GM12878 (cell line): ENCODE measurements around the gene METRNL. TPM values are rescaled to one million over a fixed set of nuclear protein-coding genes. Genes with fewer than 3 reads are reported as not detected.

Source experiments
- ATAC-seq: fragments of 200-7000 bp; cut with Tn5 transposase; 3 replicates; pipeline ENCODE4 v1.9.1; 2020; ENCODE audit warnings: mild to moderate bottlenecking, moderate library complexity
- BruUV-seq: library from RNA; stranded (reverse); fragments of 400-500 nt; replicated peaks from 2 replicates; lab custom pipeline; 2021; lab: Mats Ljungman, UMichigan
- CTCF ChIA-PET: fragments of 300-600 bp; sonication (Branson Sonifier 250); formaldehyde crosslinking; extraction: SDS; loops from one replicate; lab custom pipeline; 2021; ENCODE audit warnings: inconsistent platforms; lab: Yijun Ruan, JAX
- POLR2A ChIA-PET: fragments of 350-600 bp; formaldehyde crosslinking; extraction: SDS; loops from one replicate; lab custom pipeline; 2021; ENCODE audit warnings: inconsistent platforms; lab: Charles Lee
- RAD21 ChIA-PET: fragments of 300-600 bp; sonication (Branson Sonifier 250); formaldehyde crosslinking; loops from one replicate; lab custom pipeline; 2023; ENCODE audit warnings: antibody characterized with exemption; ENCODE audit not compliant: unreplicated experiment; lab: Charles Lee
- SMC1A ChIA-PET: fragments of 300-600 bp; sonication (Branson Sonifier 250); formaldehyde crosslinking; loops from one replicate; lab custom pipeline; 2023; ENCODE audit not compliant: unreplicated experiment, uncharacterized antibody; lab: Charles Lee
- DNase-seq: peaks from one replicate; pipeline ENCODE4 v3.0.0-alpha.2; 2011; ENCODE audit warnings: low read depth, low spot score
- FAIRE-seq: peaks from 3 replicates; lab custom pipeline; 2011; peaks lifted over from hg19 to GRCh38; lab: Jason Lieb, UNC
- H2AFZ ChIP-seq: 2 replicates; pipeline ENCODE4 v1.6.0; 2011; ENCODE audit warnings: low read depth, low read length, control low read depth; ENCODE audit not compliant: control insufficient read depth
- H3K27ac ChIP-seq: 2 replicates; pipeline ENCODE4 v1.5.1; 2011; ENCODE audit warnings: control low read depth; ENCODE audit not compliant: control insufficient read depth, insufficient read depth
- H3K27me3 ChIP-seq, 2 experiments: replicated peaks in 1 of 2; 2 replicates each; pipeline versions ENCODE4 v1.6.0 to v1.6.1; 2011; ENCODE audit warnings: low read length in 1 of 2; ENCODE audit not compliant: control insufficient read depth in 2 of 2, insufficient read depth in 2 of 2
- H3K36me3 ChIP-seq, 2 experiments: 2 replicates each; pipeline ENCODE4 v1.5.1; 2011; ENCODE audit warnings: low read length in 1 of 2; ENCODE audit not compliant: control insufficient read depth in 2 of 2, insufficient read depth in 2 of 2
- H3K4me1 ChIP-seq: 2 replicates; pipeline ENCODE4 v1.6.1; 2011; ENCODE audit warnings: mild to moderate bottlenecking, low read length, moderate library complexity, mixed read lengths; ENCODE audit not compliant: control insufficient read depth, insufficient read depth
- H3K4me2 ChIP-seq: 2 replicates; pipeline ENCODE4 v1.6.0; 2011; ENCODE audit warnings: control low read depth; ENCODE audit not compliant: control insufficient read depth, insufficient read depth
- H3K4me3 ChIP-seq: fragments of 200-600 bp; sonication (generic); 2 replicates; pipeline ENCODE4 v1.5.1; 2016
- H3K79me2 ChIP-seq: 2 replicates; pipeline ENCODE4 v1.6.0; 2011; ENCODE audit warnings: low read length; ENCODE audit not compliant: control insufficient read depth, insufficient read depth
- H3K9ac ChIP-seq: 2 replicates; pipeline ENCODE4 v1.8.0; 2011; ENCODE audit warnings: low read length, control low read depth, mixed read lengths; ENCODE audit not compliant: control insufficient read depth, insufficient read depth
- H3K9me3 ChIP-seq: replicated peaks from 3 replicates; pipeline ENCODE4 v1.5.1; 2011; ENCODE audit warnings: mild to moderate bottlenecking, low read length; ENCODE audit not compliant: control insufficient read depth, insufficient read depth
- H4K20me1 ChIP-seq: 2 replicates; pipeline ENCODE4 v1.6.0; 2011; ENCODE audit not compliant: control insufficient read depth, insufficient read depth
- ATF2 ChIP-seq: IDR thresholded peaks from 2 replicates; pipeline ENCODE4 v1.6.1; 2012; ENCODE audit warnings: low read length, inconsistent platforms
- HCFC1 ChIP-seq: fragments of 150-350 bp; IDR thresholded peaks from 2 replicates; pipeline ENCODE4 v1.6.1; 2014; ENCODE audit warnings: low read length
- IRF5 ChIP-seq: fragments of 450-650 bp; IDR thresholded peaks from 2 replicates; pipeline ENCODE4 v1.6.1; 2017; ENCODE audit warnings: borderline replicate concordance
- KDM1A ChIP-seq: fragments of 200-600 bp; sonication (generic); IDR thresholded peaks from 2 replicates; pipeline ENCODE4 v1.6.1; 2016; ENCODE audit warnings: borderline replicate concordance
- NFXL1 ChIP-seq: fragments of 450-650 bp; IDR thresholded peaks from 2 replicates; pipeline ENCODE4 v1.6.1; 2017; ENCODE audit warnings: antibody characterized with exemption, mild to moderate bottlenecking, borderline replicate concordance
- NFYA ChIP-seq: IDR thresholded peaks from 2 replicates; pipeline ENCODE4 v1.6.1; 2011; ENCODE audit warnings: low read depth, mild to moderate bottlenecking, low read length, improper control_type of control experiment, borderline replicate concordance
- POLR2A ChIP-seq: IDR thresholded peaks from 2 replicates; pipeline ENCODE4 v1.6.1; 2011; ENCODE audit warnings: low read depth, mild to moderate bottlenecking, low read length
- PRDM15 ChIP-seq: fragments of 450-650 bp; formaldehyde crosslinking; IDR thresholded peaks from 2 replicates; pipeline ENCODE4 v1.4.0; 2020; ENCODE audit warnings: mild to moderate bottlenecking, moderate library complexity
- REST ChIP-seq: IDR thresholded peaks from 2 replicates; pipeline ENCODE4 v1.6.1; 2012; ENCODE audit warnings: mild to moderate bottlenecking, low read depth, low read length
- SIX5 ChIP-seq: IDR thresholded peaks from 2 replicates; pipeline ENCODE4 v1.6.1; 2011; ENCODE audit warnings: mild to moderate bottlenecking, low read depth, low read length, moderate library complexity; ENCODE audit not compliant: severe bottlenecking
- SMAD1 ChIP-seq: fragments of 450-650 bp; IDR thresholded peaks from 2 replicates; pipeline ENCODE4 v1.6.1; 2018; ENCODE audit warnings: mild to moderate bottlenecking, low read depth; ENCODE audit not compliant: partially characterized antibody
- TCF7 ChIP-seq: IDR thresholded peaks from 2 replicates; pipeline ENCODE4 v1.6.1; 2014; ENCODE audit warnings: antibody characterized with exemption, borderline replicate concordance
- ZNF24 ChIP-seq: fragments of 450-650 bp; IDR thresholded peaks from 2 replicates; pipeline ENCODE4 v1.6.1; 2017; ENCODE audit warnings: antibody characterized with exemption, mild to moderate bottlenecking
- WGBS: methylation state at CpG from one replicate; pipeline ENCODE4 v1.1.6; 2016; ENCODE audit warnings: low lambda C conversion rate; ENCODE audit not compliant: insufficient replicate concordance, insufficient coverage; ENCODE audit errors: missing lambda C conversion rate; 5-methylcytosine and 5-hydroxymethylcytosine counted together
- in situ Hi-C: fragments of 300-500 bp; cut with MboI; formaldehyde crosslinking; loops from 9 replicates; pipeline ENCODE4 v1.14.3; 2018; ENCODE audit warnings: mixed read lengths
- intact Hi-C: fragments of 100-400 bp; cut with micrococcal nuclease; formaldehyde crosslinking; loops from one replicate; pipeline ENCODE4 v1.14.2; 2022; ENCODE audit not compliant: unreplicated experiment
- polyA plus RNA-seq, 11 experiments: library from polyadenylated mRNA; depleted of rRNA in 4 of 11; unstranded in 6 of 11; stranded (reverse) in 5 of 11; fragments of >200 nt; fragmentation: Nextera tagmentation in 4 of 11; fragmentation: Illumina TruSeq in 1 of 11; extraction: Ambion mirVana in 4 of 11; extraction: Trizol in 1 of 11; gene quantifications; 1 replicate in 1 of 11; 2 replicates in 10 of 11; pipeline versions ENCODE4 v1.2.1 to v1.2.3, GENCODE V29; 2011 to 2016; ENCODE audit warnings: inconsistent platforms in 2 of 11, missing spikeins in 2 of 11, low read depth in 1 of 11
- total RNA-seq, 4 experiments: library from RNA; depleted of rRNA in 3 of 4; stranded (reverse); fragments of >200 nt in 3 of 4; fragmentation: Illumina TruSeq in 1 of 4; extraction: Trizol in 1 of 4; gene quantifications; 2 replicates each; pipeline versions ENCODE4 v1.2.1 to v1.2.3, GENCODE V29; 2013 to 2021

The METRNL gene
- total and polyA plus RNA-seq, 10 of the 15 experiments (the other 5 are each of a cell fraction or from before 2014, with no cell fraction given): 0.05 to 3.7 (median 0.48) TPM; not detected in 2

GRCh38 chr17:83036193-83036592, 43.2 kb upstream of the METRNL start:
- no TSS peak for BruUV-seq
- ATAC-seq (no peak), DNase-seq (no peak), FAIRE-seq (no peak)
- no peak overlapping the region for H3K4me2 ChIP-seq
- intact Hi-C loops (no loop called here), in situ Hi-C loops (no loop called here)
- H3K9ac ChIP-seq: no peak overlapping the region
- H3K79me2 ChIP-seq: no peaks in the 10 kb centered on the region
- peaks cover 0 to 2% of the 10 kb centered on the region in 2 experiments; a peak in 2 of 4 replicates for H3K36me3 ChIP-seq
- peaks cover 6% of the 10 kb centered on the region for H3K9me3 ChIP-seq
- ChIA-PET CTCF (interaction anchor here (0.6 kb wide), 1 partner anchor 9 kb away, joined by 3 read pairs; no protein-coding TSS in a partner anchor), SMC1A (no interaction called here), POLR2A (interaction anchor here (0.9 kb wide), 1 partner anchor 14 kb away, joined by 3 read pairs; no protein-coding TSS in a partner anchor), RAD21 (no interaction called here)
- H2AFZ ChIP-seq: no peak overlapping the region
- H3K4me3 ChIP-seq: no peak overlapping the region
- H3K27me3 ChIP-seq: no peaks in the 10 kb centered on the region
- no peak overlapping the region for H3K27ac ChIP-seq
- no peaks in the 10 kb centered on the region for H3K4me1 ChIP-seq
- H4K20me1 ChIP-seq: no peaks in the 10 kb centered on the region
- WGBS: 86% methylated on average over 7 of the region's 7 CpGs
- TF ChIP-seq ATF2: no peak
- no peak for TF ChIP-seq SMAD1
- TF ChIP-seq ZNF24: no peak
- no peak for TF ChIP-seq NFYA
- no peak for TF ChIP-seq NFXL1
- TF ChIP-seq SIX5: no peak
- TF ChIP-seq REST: no peak
- no peak for TF ChIP-seq TCF7
- TF ChIP-seq PRDM15 (CRISPR knock-in tag): no peak
- no peak for TF ChIP-seq POLR2A
- no peak for TF ChIP-seq IRF5
- TF ChIP-seq KDM1A: no peak
- no peak for TF ChIP-seq HCFC1
